HepG2 (cell line): Measurements from ENCODE around the gene YBX2. TPM values are rescaled to one million over a fixed set of nuclear protein-coding genes. Genes with fewer than 3 reads are reported as not detected.

Experiments used
- EED ChIP-seq: sonication (generic); formaldehyde crosslinking; IDR thresholded peaks from 2 replicates; pipeline ENCODE4 v1.5.0; 2020; ENCODE audit warnings: mild to moderate bottlenecking, missing genetic modification reagents
- MXI1 ChIP-seq: IDR thresholded peaks from 3 replicates; pipeline ENCODE4 v1.6.1; 2012; ENCODE audit warnings: low read depth, low read length, inconsistent platforms, borderline replicate concordance
- NFAT5 ChIP-seq: sonication (generic); formaldehyde crosslinking; IDR thresholded peaks from 2 replicates; pipeline ENCODE4 v1.4.0; 2020; ENCODE audit warnings: missing genetic modification reagents
- UBTF ChIP-seq: sonication (generic); formaldehyde crosslinking; IDR thresholded peaks from 2 replicates; pipeline ENCODE4 v1.4.0; 2020; ENCODE audit warnings: mild to moderate bottlenecking, missing genetic modification reagents
- ZNF788 ChIP-seq: sonication (generic); formaldehyde crosslinking; IDR thresholded peaks from 2 replicates; pipeline ENCODE4 v1.5.0; 2020; ENCODE audit warnings: mild to moderate bottlenecking, missing genetic modification reagents, borderline replicate concordance
- ZNF83 ChIP-seq: sonication (generic); formaldehyde crosslinking; IDR thresholded peaks from 2 replicates; pipeline ENCODE4 v1.4.0; 2020; ENCODE audit warnings: missing genetic modification reagents, mild to moderate bottlenecking, borderline replicate concordance
- polyA plus RNA-seq, 8 experiments: library from polyadenylated mRNA; depleted of rRNA in 3 of 8; stranded (reverse) in 7 of 8; unstranded in 1 of 8; fragments of >200 nt; fragmentation: Illumina TruSeq in 4 of 8; extraction: Trizol in 4 of 8; gene quantifications; 2 replicates each; pipeline versions ENCODE4 v1.2.1 to v1.2.3, GENCODE V29; 2011 to 2016; ENCODE audit warnings: low read depth in 4 of 8, missing spikeins in 1 of 8, mixed read lengths in 1 of 8; ENCODE audit not compliant: insufficient read depth in 1 of 8
- total RNA-seq, 5 experiments: library from RNA; depleted of rRNA; stranded (reverse); fragments of >200 nt; fragmentation: Illumina TruSeq; extraction: Trizol; gene quantifications; 2 replicates each; pipeline ENCODE4 v1.2.3, GENCODE V29; 2016; ENCODE audit warnings: low read depth in 1 of 5

YBX2 gene
- total and polyA plus RNA-seq, 2 of the 13 experiments (the other 11 are each of a cell fraction or from before 2014, with no cell fraction given): 0.12 to 0.22 TPM

DNA sequence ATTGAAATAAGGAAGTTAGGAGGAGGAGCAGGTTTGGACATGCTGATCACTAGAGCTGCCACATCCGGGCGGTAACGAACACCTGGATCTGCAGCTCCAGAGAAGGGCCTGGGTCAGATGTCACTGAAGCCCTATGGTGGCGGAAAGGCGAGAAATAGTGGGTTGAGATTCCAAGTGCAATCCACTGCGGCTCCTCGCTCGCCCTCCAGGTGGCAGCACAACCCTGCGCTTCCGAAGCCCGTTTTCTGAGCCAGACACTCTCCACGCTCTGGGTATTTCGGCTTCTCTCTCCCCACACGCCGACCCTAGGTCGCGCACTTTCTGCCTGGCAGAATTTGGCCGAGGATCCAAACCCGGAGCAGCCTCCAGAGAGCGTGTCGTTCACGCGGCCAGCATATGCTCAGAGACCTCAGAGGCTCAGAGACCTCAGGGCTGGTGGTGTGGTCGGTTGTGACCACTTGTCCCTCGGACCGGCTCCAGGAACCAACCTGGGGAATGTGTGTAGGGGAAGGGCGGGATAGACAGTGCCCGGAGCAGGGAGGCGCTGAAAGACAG lies 13.8 kb downstream of the YBX2 start (continued):
- TF ChIP-seq ZNF83 (CRISPR knock-in tag) (no peak), NFAT5 (CRISPR knock-in tag) (no peak), EED (CRISPR knock-in tag) (no peak), UBTF (CRISPR knock-in tag) (peak; percentile 80), MXI1 (peak; percentile 84; the same call in 1 of the 3 replicates), ZNF788 (CRISPR knock-in tag) (no peak; the same call in 1 of the 2 replicates)
